ENCODE data around the gene TRIM71.

DNA sequence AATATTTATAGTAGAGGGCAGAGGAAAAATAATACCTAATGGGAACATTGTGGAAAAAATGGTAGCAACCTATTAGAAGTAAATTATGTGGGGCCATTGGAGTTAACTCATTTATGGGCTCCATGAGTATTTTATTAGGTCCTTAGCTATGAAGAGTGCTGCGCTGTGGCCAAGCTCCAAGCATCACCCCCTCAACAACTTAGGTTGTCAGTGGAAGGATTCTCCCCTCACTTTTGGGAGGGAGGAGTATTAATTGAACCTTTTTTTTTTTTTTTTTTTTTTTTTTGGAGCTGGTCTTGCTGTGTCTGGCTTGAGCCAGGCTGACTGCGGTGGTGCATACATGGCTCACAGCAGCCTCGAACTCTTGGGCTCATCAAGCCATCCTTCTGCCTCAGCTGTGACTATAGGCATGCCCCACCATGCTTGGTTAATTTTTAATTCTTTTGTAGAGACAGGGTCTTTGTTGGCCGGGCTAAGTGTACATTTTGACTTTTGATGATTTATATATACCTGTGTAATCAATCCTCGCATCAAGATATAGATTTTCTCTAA, 45.2 kb downstream of the TRIM71 start:
- TF ChIP-seq ETV6 (CRISPR knock-in tag; IDR thresholded peaks at IDR 0.05): no peak
- no peak for TF ChIP-seq JUN (CRISPR knock-in tag; IDR thresholded peaks at IDR 0.05)
- TF ChIP-seq, protein P1, sequence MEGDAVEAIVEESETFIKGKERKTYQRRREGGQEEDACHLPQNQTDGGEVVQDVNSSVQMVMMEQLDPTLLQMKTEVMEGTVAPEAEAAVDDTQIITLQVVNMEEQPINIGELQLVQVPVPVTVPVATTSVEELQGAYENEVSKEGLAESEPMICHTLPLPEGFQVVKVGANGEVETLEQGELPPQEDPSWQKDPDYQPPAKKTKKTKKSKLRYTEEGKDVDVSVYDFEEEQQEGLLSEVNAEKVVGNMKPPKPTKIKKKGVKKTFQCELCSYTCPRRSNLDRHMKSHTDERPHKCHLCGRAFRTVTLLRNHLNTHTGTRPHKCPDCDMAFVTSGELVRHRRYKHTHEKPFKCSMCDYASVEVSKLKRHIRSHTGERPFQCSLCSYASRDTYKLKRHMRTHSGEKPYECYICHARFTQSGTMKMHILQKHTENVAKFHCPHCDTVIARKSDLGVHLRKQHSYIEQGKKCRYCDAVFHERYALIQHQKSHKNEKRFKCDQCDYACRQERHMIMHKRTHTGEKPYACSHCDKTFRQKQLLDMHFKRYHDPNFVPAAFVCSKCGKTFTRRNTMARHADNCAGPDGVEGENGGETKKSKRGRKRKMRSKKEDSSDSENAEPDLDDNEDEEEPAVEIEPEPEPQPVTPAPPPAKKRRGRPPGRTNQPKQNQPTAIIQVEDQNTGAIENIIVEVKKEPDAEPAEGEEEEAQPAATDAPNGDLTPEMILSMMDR (IDR thresholded peaks at IDR 0.05): no peak
- TF ChIP-seq, protein P2, sequence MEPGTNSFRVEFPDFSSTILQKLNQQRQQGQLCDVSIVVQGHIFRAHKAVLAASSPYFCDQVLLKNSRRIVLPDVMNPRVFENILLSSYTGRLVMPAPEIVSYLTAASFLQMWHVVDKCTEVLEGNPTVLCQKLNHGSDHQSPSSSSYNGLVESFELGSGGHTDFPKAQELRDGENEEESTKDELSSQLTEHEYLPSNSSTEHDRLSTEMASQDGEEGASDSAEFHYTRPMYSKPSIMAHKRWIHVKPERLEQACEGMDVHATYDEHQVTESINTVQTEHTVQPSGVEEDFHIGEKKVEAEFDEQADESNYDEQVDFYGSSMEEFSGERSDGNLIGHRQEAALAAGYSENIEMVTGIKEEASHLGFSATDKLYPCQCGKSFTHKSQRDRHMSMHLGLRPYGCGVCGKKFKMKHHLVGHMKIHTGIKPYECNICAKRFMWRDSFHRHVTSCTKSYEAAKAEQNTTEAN (CRISPR knock-in tag; IDR thresholded peaks at IDR 0.05): no peak
- TF ChIP-seq ZNF263 (CRISPR knock-in tag; IDR thresholded peaks at IDR 0.05; ENCODE audit: low read depth): no peak
- TF ChIP-seq FOXP1 (CRISPR knock-in tag; IDR thresholded peaks at IDR 0.05; ENCODE audit: borderline replicate concordance): no peak
- TF ChIP-seq NFYB (CRISPR knock-in tag; conservative IDR thresholded peaks at IDR 0.05; ENCODE audit: low read depth): no peak
- TF ChIP-seq ZNF121 (CRISPR knock-in tag; IDR thresholded peaks at IDR 0.05): no peak
- TF ChIP-seq, protein P3, sequence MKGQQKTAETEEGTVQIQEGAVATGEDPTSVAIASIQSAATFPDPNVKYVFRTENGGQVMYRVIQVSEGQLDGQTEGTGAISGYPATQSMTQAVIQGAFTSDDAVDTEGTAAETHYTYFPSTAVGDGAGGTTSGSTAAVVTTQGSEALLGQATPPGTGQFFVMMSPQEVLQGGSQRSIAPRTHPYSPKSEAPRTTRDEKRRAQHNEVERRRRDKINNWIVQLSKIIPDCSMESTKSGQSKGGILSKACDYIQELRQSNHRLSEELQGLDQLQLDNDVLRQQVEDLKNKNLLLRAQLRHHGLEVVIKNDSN (CRISPR knock-in tag; IDR thresholded peaks at IDR 0.05): no peak
